ENCODE data around the gene AXIN2. TPM values are rescaled to one million over a fixed set of nuclear protein-coding genes. Genes with fewer than 3 reads are reported as not detected.

The AXIN2 gene
- total RNA-seq, 4 donors from 2014 or later: 9.8 to 36.9 (median 19.8) TPM

GRCh38 chr17:65495122-65496055 is 66.1 kb downstream of the AXIN2 start:
- WGBS: 27% methylated on average over 22 of the region's 22 CpGs
- no peak for TF ChIP-seq EP300 (IDR thresholded peaks at IDR 0.05)
- H3K36me3 ChIP-seq: no peaks in the 10 kb centered on the region
- H3K27ac ChIP-seq: no peak overlapping the region
- no peaks in the 10 kb centered on the region for H3K9me3 ChIP-seq
- DNase-seq (ENCODE audit: low spot score in 2 of 2): peak in 1 of 2 donors; percentile 58
- no peak overlapping the region for H3K4me3 ChIP-seq
- peaks cover 5% of the 10 kb centered on the region for H3K27me3 ChIP-seq
- H3K4me1 ChIP-seq: no peaks in the 10 kb centered on the region

GRCh38 chr17:65489413-65490155 is 71.9 kb downstream of the AXIN2 start:
- Histone ChIP-seq H3K9me3 (no peaks in the 10 kb centered on the region), H3K4me1 (no peaks in the 10 kb centered on the region), H3K27ac (no peak overlapping the region), H3K36me3 (no peaks in the 10 kb centered on the region), H3K4me3 (no peak overlapping the region), H3K27me3 (no peaks in the 10 kb centered on the region)
- TF ChIP-seq POLR2A (IDR thresholded peaks at IDR 0.05) (no peak), EP300 (IDR thresholded peaks at IDR 0.05) (no peak), CTCF (IDR thresholded peaks at IDR 0.05) (no peak), POLR2AphosphoS5 (IDR thresholded peaks at IDR 0.05) (no peak)
- 84% methylated on average over 7 of the region's 7 CpGs for WGBS
- DNase-seq (ENCODE audit: low spot score in 2 of 2): peak in 1 of 2 donors; percentile 63

GRCh38 chr17:65488665-65489064 is 72.8 kb downstream of the AXIN2 start:
- Histone ChIP-seq H3K27ac (no peak overlapping the region), H3K4me1 (no peaks in the 10 kb centered on the region), H3K27me3 (no peaks in the 10 kb centered on the region), H3K9me3 (no peaks in the 10 kb centered on the region), H3K36me3 (no peaks in the 10 kb centered on the region), H3K4me3 (no peak overlapping the region)
- no peak for DNase-seq (ENCODE audit: low spot score in 2 of 2)
- no peak for TF ChIP-seq CTCF (IDR thresholded peaks at IDR 0.05)
- TF ChIP-seq POLR2A (IDR thresholded peaks at IDR 0.05): no peak
- WGBS: 100% methylated on average over 1 of the region's 1 CpG

- TF ChIP-seq POLR2AphosphoS5 (IDR thresholded peaks at IDR 0.05) (no peak), POLR2A (IDR thresholded peaks at IDR 0.05) (no peak), CTCF (IDR thresholded peaks at IDR 0.05) (no peak), EP300 (IDR thresholded peaks at IDR 0.05) (no peak)
- Histone ChIP-seq H3K27me3 (no peaks in the 10 kb centered on the region), H3K27ac (no peak overlapping the region), H3K4me1 (no peaks in the 10 kb centered on the region), H3K9me3 (no peaks in the 10 kb centered on the region), H3K36me3 (no peaks in the 10 kb centered on the region), H3K4me3 (no peak overlapping the region)
- no peak for DNase-seq (ENCODE audit: low spot score in 2 of 2)
Measured at GRCh38 chr17:65487990-65488389, 73.5 kb downstream of the AXIN2 start.

- peak in 1 of 2 donors; percentile 29 for DNase-seq (ENCODE audit: low spot score in 2 of 2)
- TF ChIP-seq CTCF (IDR thresholded peaks at IDR 0.05) (no peak), POLR2A (IDR thresholded peaks at IDR 0.05) (no peak), POLR2AphosphoS5 (IDR thresholded peaks at IDR 0.05) (no peak), EP300 (IDR thresholded peaks at IDR 0.05) (no peak)
- 94% methylated on average over 7 of the region's 7 CpGs for WGBS
- Histone ChIP-seq H3K27me3 (no peaks in the 10 kb centered on the region), H3K9me3 (no peaks in the 10 kb centered on the region), H3K36me3 (no peaks in the 10 kb centered on the region), H3K4me1 (no peaks in the 10 kb centered on the region), H3K27ac (no peak overlapping the region), H3K4me3 (no peak overlapping the region)
Measured at GRCh38 chr17:65487161-65487560, 74.3 kb downstream of the AXIN2 start.
